IPS-15b (cell line): Measurements from ENCODE around the gene IZUMO4.

Source experiments
- H3K27me3 ChIP-seq: one replicate; pipeline ENCODE4 v1.6.1; 2013; ENCODE audit warnings: low read length; ENCODE audit not compliant: control insufficient read depth, insufficient read depth
- H3K36me3 ChIP-seq: one replicate; pipeline ENCODE4 v1.6.1; 2013; ENCODE audit warnings: low read length; ENCODE audit not compliant: control insufficient read depth, insufficient read depth
- H3K4me1 ChIP-seq: one replicate; pipeline ENCODE4 v1.6.1; 2013; ENCODE audit warnings: mild to moderate bottlenecking, low read length; ENCODE audit not compliant: control insufficient read depth, insufficient read depth
- H3K4me3 ChIP-seq: one replicate; pipeline ENCODE4 v1.5.1; 2013; ENCODE audit warnings: low read depth, low read length
- H3K9ac ChIP-seq: one replicate; pipeline ENCODE4 v1.6.1; 2013; ENCODE audit warnings: low read depth, mild to moderate bottlenecking, low read length
- H3K9me3 ChIP-seq: one replicate; pipeline ENCODE4 v1.6.1; 2013; ENCODE audit warnings: mild to moderate bottlenecking, low read length; ENCODE audit not compliant: control insufficient read depth, insufficient read depth

Gene IZUMO4

GRCh38 chr19:2109046-2109864 lies 12.5 kb downstream of the IZUMO4 start:
- H3K9me3 ChIP-seq = no peaks in the 10 kb centered on the region
- H3K27me3 ChIP-seq = no peaks in the 10 kb centered on the region
- H3K9ac ChIP-seq = no peak overlapping the region
- H3K36me3 ChIP-seq = peaks cover 88% of the 10 kb centered on the region
- H3K4me3 ChIP-seq = no peak overlapping the region
- H3K4me1 ChIP-seq = no peaks in the 10 kb centered on the region

GRCh38 chr19:2110822-2111221 lies 14.1 kb downstream of the IZUMO4 start:
- Histone ChIP-seq H3K4me3 (no peak overlapping the region), H3K4me1 (no peaks in the 10 kb centered on the region), H3K9ac (no peak overlapping the region), H3K27me3 (no peaks in the 10 kb centered on the region), H3K36me3 (peaks cover 94% of the 10 kb centered on the region), H3K9me3 (no peaks in the 10 kb centered on the region)

DNA sequence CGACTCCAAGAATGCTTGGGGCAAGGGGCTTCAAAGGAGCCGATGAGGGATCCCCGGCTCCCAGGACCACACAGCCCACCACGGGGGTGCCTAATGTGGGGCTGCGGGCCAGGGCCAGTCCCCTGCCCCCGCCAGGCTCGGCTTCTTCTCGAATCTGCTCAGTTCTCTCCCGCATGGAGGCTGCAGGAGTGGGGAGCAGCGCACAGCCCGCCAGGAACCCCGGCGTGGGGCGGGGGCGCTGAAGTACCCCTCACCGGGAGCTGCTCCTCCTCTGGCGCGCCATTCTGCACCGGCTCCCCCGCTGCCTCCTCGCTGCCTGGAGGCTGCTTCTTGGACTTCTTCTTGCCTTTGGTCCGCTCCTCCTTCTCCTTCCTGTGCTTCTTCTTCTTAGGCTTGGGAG lies 14.7 kb downstream of the IZUMO4 start:
- no peak overlapping the region for H3K4me3 ChIP-seq
- H3K36me3 ChIP-seq = peaks cover 94% of the 10 kb centered on the region
- H3K4me1 ChIP-seq = no peaks in the 10 kb centered on the region
- no peaks in the 10 kb centered on the region for H3K27me3 ChIP-seq
- no peak overlapping the region for H3K9ac ChIP-seq
- H3K9me3 ChIP-seq = no peaks in the 10 kb centered on the region

DNA sequence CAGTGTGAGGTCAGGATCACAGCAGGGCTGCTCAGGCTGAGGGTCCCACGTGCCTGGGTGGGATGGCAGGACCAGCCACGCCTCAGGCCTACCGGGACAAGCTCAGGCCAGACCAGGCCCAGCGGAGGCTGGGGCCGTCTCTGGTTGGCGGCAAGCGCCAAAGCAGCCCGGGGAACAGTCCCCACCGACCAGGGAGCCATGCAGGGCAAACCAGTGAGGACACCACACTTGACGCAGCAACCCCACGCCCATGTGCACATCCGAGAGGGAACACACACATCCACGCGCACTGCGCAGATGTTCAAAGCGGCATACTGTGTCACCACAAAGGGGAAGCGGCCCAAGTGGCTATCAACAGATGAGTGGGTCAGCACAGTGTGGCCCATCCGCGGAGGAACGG lies 15.2 kb downstream of the IZUMO4 start:
- Histone ChIP-seq H3K9me3 (no peaks in the 10 kb centered on the region), H3K27me3 (no peaks in the 10 kb centered on the region), H3K4me3 (no peak overlapping the region), H3K36me3 (peaks cover 94% of the 10 kb centered on the region), H3K4me1 (no peaks in the 10 kb centered on the region), H3K9ac (no peak overlapping the region)

GRCh38 chr19:2112516-2113320 lies 16.0 kb downstream of the IZUMO4 start:
- H3K9me3 ChIP-seq = no peaks in the 10 kb centered on the region
- H3K9ac ChIP-seq = no peak overlapping the region
- no peaks in the 10 kb centered on the region for H3K27me3 ChIP-seq
- H3K36me3 ChIP-seq = peaks cover 96% of the 10 kb centered on the region
- H3K4me3 ChIP-seq = no peak overlapping the region
- H3K4me1 ChIP-seq = no peaks in the 10 kb centered on the region

DNA sequence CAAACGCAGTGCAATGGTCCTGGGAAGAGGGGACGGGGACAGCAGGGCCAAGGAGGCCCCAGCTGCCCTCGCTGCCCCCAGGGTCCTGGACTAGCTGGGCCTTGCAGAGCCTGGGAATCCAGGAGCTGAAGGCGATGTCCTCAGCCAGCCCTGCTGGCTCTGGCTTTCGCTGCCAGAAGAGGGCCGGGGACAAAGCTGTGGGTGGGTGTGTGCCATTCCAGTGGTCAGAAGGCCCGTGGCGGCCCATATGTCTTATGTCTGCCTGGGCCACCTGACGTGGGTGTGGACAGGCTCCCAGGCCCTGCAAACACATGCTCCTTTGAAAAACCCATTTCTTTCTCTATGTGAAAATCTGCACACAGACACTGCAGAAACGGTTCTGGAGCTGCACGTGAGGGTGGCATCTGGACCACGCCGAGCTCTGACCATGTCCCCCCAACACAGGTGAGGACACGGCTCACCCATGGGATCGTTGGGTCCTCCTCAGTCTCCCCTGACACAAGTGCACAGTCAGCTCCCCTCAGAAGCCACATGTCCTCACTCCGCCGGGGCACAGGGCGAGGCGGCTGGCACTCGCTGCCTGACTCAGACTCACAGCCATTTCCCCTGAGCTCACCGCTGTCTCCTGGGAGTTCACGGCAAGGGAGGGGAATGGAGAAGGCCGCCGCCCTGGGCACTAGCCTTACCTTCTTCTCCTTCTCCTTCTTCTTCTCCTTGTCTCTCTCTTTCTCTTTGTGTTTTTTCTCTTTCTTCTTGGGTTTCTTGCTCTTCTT lies 16.9 kb downstream of the IZUMO4 start:
- Histone ChIP-seq H3K4me1 (no peaks in the 10 kb centered on the region), H3K36me3 (peaks cover 98% of the 10 kb centered on the region), H3K27me3 (no peaks in the 10 kb centered on the region), H3K9me3 (no peaks in the 10 kb centered on the region), H3K4me3 (no peak overlapping the region), H3K9ac (no peak overlapping the region)

- Histone ChIP-seq H3K4me1 (no peaks in the 10 kb centered on the region), H3K27me3 (no peaks in the 10 kb centered on the region), H3K36me3 (peaks cover 95% of the 10 kb centered on the region)
Observed at GRCh38 chr19:2114218-2114617, 17.5 kb downstream of the IZUMO4 start.

GRCh38 chr19:2114821-2115220 lies 18.1 kb downstream of the IZUMO4 start:
- Histone ChIP-seq H3K4me1 (no peaks in the 10 kb centered on the region), H3K9me3 (no peaks in the 10 kb centered on the region), H3K36me3 (peaks cover 91% of the 10 kb centered on the region), H3K9ac (no peak overlapping the region), H3K27me3 (no peaks in the 10 kb centered on the region), H3K4me3 (no peak overlapping the region)

More at GRCh38 chr19:2114218-2114617, 17.5 kb downstream of the IZUMO4 start:
- Histone ChIP-seq H3K9ac (no peak overlapping the region), H3K4me3 (no peak overlapping the region), H3K9me3 (no peaks in the 10 kb centered on the region)

DNA sequence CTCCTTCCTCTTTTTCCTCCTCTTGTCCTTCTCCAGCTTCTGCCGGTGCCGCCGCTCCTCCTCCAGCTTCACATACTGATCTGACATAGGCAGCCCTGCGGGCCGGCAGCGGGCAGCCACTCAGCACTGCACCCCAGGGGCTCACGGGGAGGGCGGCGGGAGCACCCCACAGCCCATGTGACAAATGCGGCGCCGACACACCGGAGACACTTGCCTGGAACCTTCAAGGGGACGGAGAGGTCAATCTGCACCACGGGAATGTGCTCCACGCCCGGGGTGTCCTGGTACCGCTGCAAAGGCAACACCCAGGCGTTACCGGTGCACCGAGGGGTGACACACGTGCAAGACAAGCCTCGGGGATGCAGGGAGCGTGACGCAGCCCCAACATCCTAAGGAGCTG lies 18.6 kb downstream of the IZUMO4 start:
- peaks cover 91% of the 10 kb centered on the region for H3K36me3 ChIP-seq
- no peaks in the 10 kb centered on the region for H3K27me3 ChIP-seq
- H3K9ac ChIP-seq = no peak overlapping the region
- H3K4me3 ChIP-seq = no peak overlapping the region
- H3K4me1 ChIP-seq = no peaks in the 10 kb centered on the region
- H3K9me3 ChIP-seq = no peaks in the 10 kb centered on the region

- H3K9ac ChIP-seq = no peak overlapping the region
- H3K27me3 ChIP-seq = no peaks in the 10 kb centered on the region
- H3K9me3 ChIP-seq = no peaks in the 10 kb centered on the region
- peaks cover 91% of the 10 kb centered on the region for H3K36me3 ChIP-seq
- no peaks in the 10 kb centered on the region for H3K4me1 ChIP-seq
- H3K4me3 ChIP-seq = no peak overlapping the region
Observed at GRCh38 chr19:2115911-2116426, 19.3 kb downstream of the IZUMO4 start.

DNA sequence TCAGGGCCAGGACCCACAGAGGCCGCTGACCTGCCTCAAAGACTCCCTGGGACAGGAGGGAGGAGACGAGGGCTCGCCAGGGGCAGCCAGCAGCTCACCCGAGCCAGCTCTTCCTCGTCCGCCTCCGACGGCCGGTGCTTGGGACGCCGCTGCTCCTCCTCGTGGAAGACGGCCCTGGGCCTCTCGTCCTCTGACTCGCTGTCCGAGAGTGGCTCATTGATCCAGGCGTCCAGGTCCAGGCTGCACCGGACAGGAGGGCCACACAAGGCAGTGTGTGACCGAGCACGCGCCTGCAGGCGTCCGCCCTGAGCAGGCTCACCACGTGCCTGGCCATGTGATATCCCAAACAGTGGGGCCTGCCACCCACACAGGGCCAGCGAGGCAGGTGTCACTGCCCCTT lies 19.8 kb downstream of the IZUMO4 start:
- Histone ChIP-seq H3K9me3 (no peaks in the 10 kb centered on the region), H3K9ac (no peak overlapping the region), H3K27me3 (no peaks in the 10 kb centered on the region), H3K4me3 (no peak overlapping the region), H3K4me1 (no peaks in the 10 kb centered on the region), H3K36me3 (peaks cover 91% of the 10 kb centered on the region)
